ENCODE results near the gene GGCT.
"Not testable (repeated sequence)": the region's sequence is repeated elsewhere in the genome, so short reads cannot be mapped to it uniquely, and the experiment has no call there.

The GGCT gene

DNA sequence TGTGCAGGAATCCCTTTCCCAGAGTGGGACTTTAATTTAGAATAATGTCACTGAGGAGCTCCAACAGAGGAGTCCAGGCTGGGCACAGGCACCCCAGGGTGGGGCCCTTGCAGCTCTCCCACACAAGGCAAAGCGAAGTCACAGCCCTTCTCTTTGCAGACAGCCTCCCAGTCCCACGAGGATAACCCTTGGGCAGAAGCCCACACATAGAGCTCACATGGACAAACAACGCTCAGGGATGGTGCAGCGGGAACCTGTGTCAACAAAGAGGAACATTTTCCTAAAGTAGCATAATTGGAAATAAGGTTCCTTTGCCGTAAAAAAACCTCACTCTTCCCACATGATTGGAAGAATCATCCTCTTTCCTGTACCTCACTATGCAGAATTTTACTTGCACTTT lies 29.3 kb upstream of the GGCT start:
- no peaks in the 10 kb centered on the region for H3K36me3 ChIP-seq (ENCODE audit: control insufficient read depth, insufficient read depth, low read length)
- H3K9me3 ChIP-seq (ENCODE audit: control insufficient read depth, low read length) = peaks cover 4% of the 10 kb centered on the region
- H3K4me3 ChIP-seq (ENCODE audit: extremely low read depth, insufficient read depth, low read length, poor library complexity, severe bottlenecking) = no peak overlapping the region
- no peaks in the 10 kb centered on the region for H3K4me1 ChIP-seq (ENCODE audit: control insufficient read depth, insufficient read depth, low read length, poor library complexity, severe bottlenecking)
- 88 to 90% methylated on average over 3 to 4 of the region's 5 CpGs for WGBS, 2 experiments (ENCODE audit: insufficient coverage in 2 of 2)
- no peak overlapping the region for H3K27ac ChIP-seq (ENCODE audit: low read depth, low read length, severe bottlenecking)

DNA sequence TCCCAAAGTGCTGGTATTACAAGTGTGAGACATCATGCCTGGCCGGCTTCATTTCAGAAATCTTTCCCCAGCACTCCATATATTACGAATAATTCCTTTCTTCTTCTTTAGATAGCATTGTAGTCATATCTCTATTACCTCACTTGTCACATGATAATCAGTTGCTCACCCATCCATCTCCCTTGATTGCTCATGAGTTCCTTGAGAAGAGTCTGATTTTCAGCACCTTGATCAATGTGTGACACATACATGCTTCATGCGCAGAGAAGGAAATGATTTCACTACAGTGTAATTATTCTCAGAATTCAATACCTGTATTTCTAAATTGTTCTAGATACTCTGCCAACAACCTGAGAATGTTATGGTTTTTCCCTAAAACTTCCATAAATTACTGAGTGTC lies 26.7 kb upstream of the GGCT start:
- WGBS, 2 experiments (ENCODE audit: insufficient coverage in 2 of 2) = 91 to 100% methylated on average over 1 to 3 of the region's 3 CpGs
- H3K4me3 ChIP-seq (ENCODE audit: extremely low read depth, insufficient read depth, low read length, poor library complexity, severe bottlenecking) = no peak overlapping the region
- no peaks in the 10 kb centered on the region for H3K9me3 ChIP-seq (ENCODE audit: control insufficient read depth, low read length)
- H3K36me3 ChIP-seq (ENCODE audit: control insufficient read depth, insufficient read depth, low read length) = no peaks in the 10 kb centered on the region
- no peak overlapping the region for H3K27ac ChIP-seq (ENCODE audit: low read depth, low read length, severe bottlenecking)
- H3K4me1 ChIP-seq (ENCODE audit: control insufficient read depth, insufficient read depth, low read length, poor library complexity, severe bottlenecking) = no peaks in the 10 kb centered on the region

DNA sequence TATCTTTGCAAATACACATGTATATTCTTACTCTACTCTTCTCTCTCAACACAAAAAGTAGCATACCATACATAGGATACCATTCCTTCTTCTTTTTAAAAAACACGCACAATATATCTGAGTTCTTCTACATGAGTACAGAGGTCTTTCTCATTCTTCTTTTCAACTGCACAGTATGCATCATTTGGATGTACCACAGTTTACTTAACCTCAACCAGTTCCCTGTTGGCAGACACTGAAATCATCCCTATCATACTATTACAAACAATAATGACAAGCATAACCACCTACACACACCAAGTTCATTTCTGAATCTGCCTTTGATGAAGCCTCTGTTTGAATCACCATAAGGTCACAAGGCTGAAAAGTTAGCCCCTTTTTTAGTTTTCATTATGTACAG lies 25.7 kb upstream of the GGCT start:
- H3K4me3 ChIP-seq (ENCODE audit: extremely low read depth, insufficient read depth, low read length, poor library complexity, severe bottlenecking) = no peak overlapping the region
- WGBS, 2 experiments (ENCODE audit: insufficient coverage in 2 of 2) = 86 to 100% methylated on average over 1 of the region's 1 CpG
- H3K9me3 ChIP-seq (ENCODE audit: control insufficient read depth, low read length) = no peaks in the 10 kb centered on the region
- H3K27ac ChIP-seq (ENCODE audit: low read depth, low read length, severe bottlenecking) = no peak overlapping the region
- H3K36me3 ChIP-seq (ENCODE audit: control insufficient read depth, insufficient read depth, low read length) = no peaks in the 10 kb centered on the region
- H3K4me1 ChIP-seq (ENCODE audit: control insufficient read depth, insufficient read depth, low read length, poor library complexity, severe bottlenecking) = no peaks in the 10 kb centered on the region

DNA sequence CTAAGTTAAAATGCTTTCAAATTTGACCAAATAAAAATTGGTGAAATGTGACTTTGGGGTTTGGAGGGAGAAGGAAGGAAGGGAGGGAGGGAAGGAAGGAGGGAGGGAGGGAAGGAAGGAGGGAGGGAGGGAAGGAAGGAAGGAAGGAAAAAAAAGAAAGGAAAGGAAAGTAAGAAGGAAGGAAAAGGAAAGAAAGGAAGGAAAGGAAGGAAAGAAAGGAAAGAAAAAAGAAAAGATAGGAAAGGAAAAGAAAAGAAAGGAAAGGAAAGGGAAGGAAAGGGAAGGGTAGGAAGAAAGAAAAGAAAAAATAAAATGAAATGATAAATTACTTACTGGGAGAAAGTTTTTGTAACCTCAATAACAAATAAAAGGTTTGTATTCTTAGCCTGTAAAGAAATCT lies 24.1 kb upstream of the GGCT start:
- Histone ChIP-seq H3K4me3 (ENCODE audit: extremely low read depth, insufficient read depth, low read length, poor library complexity, severe bottlenecking) (no peak overlapping the region), H3K27ac (ENCODE audit: low read depth, low read length, severe bottlenecking) (no peak overlapping the region), H3K36me3 (ENCODE audit: control insufficient read depth, insufficient read depth, low read length) (no peaks in the 10 kb centered on the region), H3K9me3 (ENCODE audit: control insufficient read depth, low read length) (no peaks in the 10 kb centered on the region), H3K4me1 (ENCODE audit: control insufficient read depth, insufficient read depth, low read length, poor library complexity, severe bottlenecking) (no peaks in the 10 kb centered on the region)

DNA sequence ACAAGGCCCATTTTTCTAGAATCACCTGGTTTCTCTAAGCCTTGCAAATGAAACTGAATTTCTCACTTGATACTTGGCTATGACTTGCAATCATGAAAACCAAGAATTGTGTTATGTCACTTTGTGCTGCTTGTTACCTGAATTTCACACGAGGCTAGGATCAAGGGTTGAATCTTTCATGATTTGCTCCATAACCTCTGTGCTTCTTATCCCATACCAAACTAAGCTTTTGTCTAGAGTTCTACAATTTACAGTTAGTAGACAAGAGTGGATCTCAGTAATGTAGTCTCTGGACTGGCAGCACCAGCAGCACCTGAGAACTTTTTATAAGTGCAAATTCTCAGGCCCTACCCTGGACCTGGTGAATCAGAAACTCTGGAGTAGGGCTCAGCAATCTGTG lies 22.7 kb upstream of the GGCT start:
- not testable (repeated sequence) for H3K9me3 ChIP-seq (ENCODE audit: control insufficient read depth, low read length); H3K36me3 ChIP-seq (ENCODE audit: control insufficient read depth, insufficient read depth, low read length); H3K4me1 ChIP-seq (ENCODE audit: control insufficient read depth, insufficient read depth, low read length, poor library complexity, severe bottlenecking); H3K27ac ChIP-seq (ENCODE audit: low read depth, low read length, severe bottlenecking); H3K4me3 ChIP-seq (ENCODE audit: extremely low read depth, insufficient read depth, low read length, poor library complexity, severe bottlenecking)
- WGBS, 2 experiments (ENCODE audit: insufficient coverage in 2 of 2) = no CpG with 5 or more reads among the region's 1 CpG

DNA sequence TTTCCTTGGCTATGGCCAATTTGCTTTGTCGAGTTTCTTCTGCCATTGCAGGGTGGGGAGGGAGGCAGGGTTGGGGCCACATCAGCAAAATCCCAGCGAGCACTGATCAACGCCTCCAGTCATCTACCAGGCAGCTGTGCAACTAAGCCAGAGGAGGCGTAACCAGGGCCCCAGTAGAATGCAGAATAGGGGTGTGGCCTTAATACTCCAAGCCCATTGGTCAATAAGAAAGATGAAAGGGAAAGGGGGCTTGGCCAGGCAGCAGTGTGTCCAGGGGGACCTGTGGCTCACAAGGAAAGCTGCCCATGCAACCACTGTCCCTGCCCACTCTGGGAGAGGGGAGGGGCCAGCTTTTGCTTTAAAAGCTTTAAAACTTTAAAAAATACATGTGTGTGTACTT lies 21.5 kb upstream of the GGCT start:
- Histone ChIP-seq H3K9me3 (ENCODE audit: control insufficient read depth, low read length) (no peaks in the 10 kb centered on the region), H3K36me3 (ENCODE audit: control insufficient read depth, insufficient read depth, low read length) (no peaks in the 10 kb centered on the region), H3K27ac (ENCODE audit: low read depth, low read length, severe bottlenecking) (no peak overlapping the region), H3K4me3 (ENCODE audit: extremely low read depth, insufficient read depth, low read length, poor library complexity, severe bottlenecking) (no peak overlapping the region), H3K4me1 (ENCODE audit: control insufficient read depth, insufficient read depth, low read length, poor library complexity, severe bottlenecking) (no peaks in the 10 kb centered on the region)
- WGBS, 2 experiments (ENCODE audit: insufficient coverage in 2 of 2) = 94 to 100% methylated on average over 3 to 4 of the region's 4 CpGs

DNA sequence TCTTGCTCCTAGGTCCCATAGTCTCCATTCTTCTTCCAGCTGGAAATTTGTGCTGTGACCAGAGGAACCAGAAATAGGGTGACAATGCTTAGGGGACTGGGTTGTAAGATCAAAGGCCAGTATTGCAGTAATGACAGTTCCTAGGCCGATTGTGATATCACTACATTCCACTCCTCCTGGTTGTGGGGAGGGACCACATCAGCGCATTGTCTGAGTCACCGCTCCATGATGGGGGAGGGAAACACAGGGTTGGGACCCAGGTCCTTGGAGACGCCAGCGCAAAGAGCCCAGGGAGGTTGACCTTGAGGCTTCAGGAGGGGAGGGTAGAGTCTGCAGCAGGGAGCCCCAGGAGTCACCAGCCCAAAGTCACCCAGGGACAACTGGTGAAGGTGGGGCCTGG lies 20.8 kb upstream of the GGCT start:
- no peaks in the 10 kb centered on the region for H3K36me3 ChIP-seq (ENCODE audit: control insufficient read depth, insufficient read depth, low read length)
- H3K4me1 ChIP-seq (ENCODE audit: control insufficient read depth, insufficient read depth, low read length, poor library complexity, severe bottlenecking) = peaks cover 6% of the 10 kb centered on the region
- no peak overlapping the region for H3K4me3 ChIP-seq (ENCODE audit: extremely low read depth, insufficient read depth, low read length, poor library complexity, severe bottlenecking)
- H3K9me3 ChIP-seq (ENCODE audit: control insufficient read depth, low read length) = no peaks in the 10 kb centered on the region
- 96 to 100% methylated on average over 1 to 5 of the region's 5 CpGs for WGBS, 2 experiments (ENCODE audit: insufficient coverage in 2 of 2)
- H3K27ac ChIP-seq (ENCODE audit: low read depth, low read length, severe bottlenecking) = no peak overlapping the region

DNA sequence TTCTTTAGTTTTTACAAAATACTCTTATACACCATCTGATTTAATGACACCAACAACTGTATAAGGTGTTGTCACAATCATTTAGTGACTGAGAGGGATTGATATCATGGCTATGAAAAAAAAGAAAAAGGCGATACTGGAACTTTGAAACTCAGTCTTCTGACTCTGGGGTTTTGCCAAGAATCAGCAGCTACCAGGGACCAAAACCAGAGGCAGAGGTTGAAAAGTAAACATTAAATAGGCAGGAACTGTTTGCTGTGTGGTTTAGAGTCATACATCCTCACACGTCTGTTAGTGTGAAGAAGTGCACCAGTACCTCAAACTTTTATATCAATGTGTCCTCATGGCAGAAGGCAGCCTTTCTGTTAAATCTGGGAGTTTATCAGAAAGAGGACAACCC lies 19.9 kb upstream of the GGCT start:
- H3K9me3 ChIP-seq (ENCODE audit: control insufficient read depth, low read length) = no peaks in the 10 kb centered on the region
- H3K4me1 ChIP-seq (ENCODE audit: control insufficient read depth, insufficient read depth, low read length, poor library complexity, severe bottlenecking) = peaks cover 9% of the 10 kb centered on the region
- H3K27ac ChIP-seq (ENCODE audit: low read depth, low read length, severe bottlenecking) = no peak overlapping the region
- H3K36me3 ChIP-seq (ENCODE audit: control insufficient read depth, insufficient read depth, low read length) = no peaks in the 10 kb centered on the region
- 100% methylated on average over 1 of the region's 2 CpGs for WGBS, 2 experiments (ENCODE audit: insufficient coverage in 2 of 2)
- no peak overlapping the region for H3K4me3 ChIP-seq (ENCODE audit: extremely low read depth, insufficient read depth, low read length, poor library complexity, severe bottlenecking)

DNA sequence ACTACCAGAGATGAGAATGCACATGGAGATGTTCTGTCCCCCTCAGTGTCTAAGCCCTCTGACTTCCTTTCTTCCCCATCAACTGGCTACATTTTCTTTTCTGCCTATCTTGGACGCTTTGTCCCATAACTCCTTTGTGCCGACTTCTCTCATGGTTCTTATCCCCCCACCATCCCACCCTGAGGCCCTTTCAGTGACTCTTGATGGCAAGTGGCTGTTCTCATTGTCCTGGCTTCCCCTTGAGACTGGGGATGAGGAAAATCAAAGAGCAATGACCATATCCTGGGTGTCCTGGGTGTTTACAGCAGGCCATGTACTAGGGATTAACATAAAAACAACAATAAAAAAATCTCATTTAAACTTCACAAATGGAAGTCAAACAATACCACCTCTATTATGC lies 18.8 kb upstream of the GGCT start:
- H3K27ac ChIP-seq (ENCODE audit: low read depth, low read length, severe bottlenecking) = no peak overlapping the region
- no peaks in the 10 kb centered on the region for H3K36me3 ChIP-seq (ENCODE audit: control insufficient read depth, insufficient read depth, low read length)
- 75 to 80% methylated on average over 1 to 2 of the region's 2 CpGs for WGBS, 2 experiments (ENCODE audit: insufficient coverage in 2 of 2)
- peaks cover 9% of the 10 kb centered on the region for H3K4me1 ChIP-seq (ENCODE audit: control insufficient read depth, insufficient read depth, low read length, poor library complexity, severe bottlenecking)
- no peaks in the 10 kb centered on the region for H3K9me3 ChIP-seq (ENCODE audit: control insufficient read depth, low read length)
- H3K4me3 ChIP-seq (ENCODE audit: extremely low read depth, insufficient read depth, low read length, poor library complexity, severe bottlenecking) = no peak overlapping the region

DNA sequence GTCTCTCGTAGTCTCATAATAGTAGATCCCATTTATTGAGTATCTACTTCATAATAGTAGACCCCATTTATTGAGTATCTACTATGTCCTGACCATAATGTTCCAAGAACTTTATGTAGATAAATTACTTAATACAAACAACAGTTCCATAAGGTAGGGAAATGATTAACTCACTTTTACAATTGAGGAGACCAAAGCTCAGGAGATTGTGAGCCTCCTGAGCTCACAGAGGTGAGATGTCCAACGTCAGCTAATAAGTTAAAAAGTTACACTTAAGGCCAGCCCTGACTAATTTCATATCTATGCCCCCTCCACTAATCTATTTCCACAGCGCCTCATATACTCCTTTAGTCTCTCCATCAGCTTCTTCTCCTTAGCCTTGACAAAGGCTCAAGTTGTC lies 17.5 kb upstream of the GGCT start:
- H3K27ac ChIP-seq (ENCODE audit: low read depth, low read length, severe bottlenecking) = no peak overlapping the region
- 83 to 92% methylated on average over 2 of the region's 3 CpGs for WGBS, 2 experiments (ENCODE audit: insufficient coverage in 2 of 2)
- no peaks in the 10 kb centered on the region for H3K9me3 ChIP-seq (ENCODE audit: control insufficient read depth, low read length)
- H3K4me1 ChIP-seq (ENCODE audit: control insufficient read depth, insufficient read depth, low read length, poor library complexity, severe bottlenecking) = peaks cover 9% of the 10 kb centered on the region
- H3K36me3 ChIP-seq (ENCODE audit: control insufficient read depth, insufficient read depth, low read length) = no peaks in the 10 kb centered on the region
- H3K4me3 ChIP-seq (ENCODE audit: extremely low read depth, insufficient read depth, low read length, poor library complexity, severe bottlenecking) = no peak overlapping the region

DNA sequence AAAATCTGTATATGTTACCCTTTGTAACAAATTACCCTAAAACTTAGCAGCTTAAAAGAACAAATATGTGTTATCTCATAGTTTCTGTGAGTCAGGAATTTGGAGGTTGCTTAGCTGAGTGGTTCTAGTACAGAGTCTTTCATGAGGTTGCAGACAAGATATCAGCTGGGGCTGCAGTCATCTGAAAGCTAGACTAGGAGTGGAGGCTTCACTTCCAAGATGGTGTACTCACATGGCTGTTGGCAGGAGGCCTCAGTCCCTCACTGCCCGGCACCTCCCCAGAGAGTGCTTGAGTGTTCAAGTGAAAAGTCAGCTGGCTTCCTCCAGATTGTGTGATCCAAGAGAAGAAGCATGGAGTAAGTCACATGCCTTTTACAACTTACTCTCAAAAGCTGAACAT lies 16.9 kb upstream of the GGCT start:
- H3K9me3 ChIP-seq (ENCODE audit: control insufficient read depth, low read length) = no peaks in the 10 kb centered on the region
- 83 to 100% methylated on average over 1 of the region's 1 CpG for WGBS, 2 experiments (ENCODE audit: insufficient coverage in 2 of 2)
- peak overlapping the region; percentile 2 for H3K27ac ChIP-seq (ENCODE audit: low read depth, low read length, severe bottlenecking)
- H3K4me3 ChIP-seq (ENCODE audit: extremely low read depth, insufficient read depth, low read length, poor library complexity, severe bottlenecking) = no peak overlapping the region
- H3K36me3 ChIP-seq (ENCODE audit: control insufficient read depth, insufficient read depth, low read length) = no peaks in the 10 kb centered on the region
- peaks cover 9% of the 10 kb centered on the region for H3K4me1 ChIP-seq (ENCODE audit: control insufficient read depth, insufficient read depth, low read length, poor library complexity, severe bottlenecking)

DNA sequence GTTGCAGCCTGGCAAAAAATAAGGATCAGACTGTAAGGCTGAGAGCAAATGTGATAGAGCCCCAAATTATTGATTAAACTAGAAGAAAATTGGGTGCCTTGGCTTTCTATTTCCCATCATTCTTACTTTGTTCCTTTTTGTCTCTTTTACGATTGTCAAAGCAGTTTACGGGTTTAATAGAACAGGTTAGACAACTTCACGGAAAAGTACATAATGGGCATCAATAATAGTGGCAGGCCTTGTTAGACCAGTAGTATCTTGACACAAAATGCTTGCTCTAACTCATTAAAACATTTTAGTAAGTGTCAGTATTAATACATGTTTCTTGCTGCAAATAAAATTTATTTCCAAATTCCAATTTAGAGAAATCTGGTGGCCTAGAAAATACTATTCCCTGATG lies 14.5 kb upstream of the GGCT start:
- Histone ChIP-seq H3K27ac (ENCODE audit: low read depth, low read length, severe bottlenecking) (no peak overlapping the region), H3K4me3 (ENCODE audit: extremely low read depth, insufficient read depth, low read length, poor library complexity, severe bottlenecking) (no peak overlapping the region), H3K36me3 (ENCODE audit: control insufficient read depth, insufficient read depth, low read length) (no peaks in the 10 kb centered on the region), H3K4me1 (ENCODE audit: control insufficient read depth, insufficient read depth, low read length, poor library complexity, severe bottlenecking) (peaks cover 9% of the 10 kb centered on the region), H3K9me3 (ENCODE audit: control insufficient read depth, low read length) (no peaks in the 10 kb centered on the region)
- WGBS, 2 experiments (ENCODE audit: insufficient coverage in 2 of 2) = 83% methylated on average over 2 of the region's 3 CpGs; no CpG with 5 or more reads in 1 of the 2 experiments

All from mesodermal cell (in vitro differentiated cells).